ENCODE measurements around the gene BDP1. TPM values are rescaled to one million over a fixed set of nuclear protein-coding genes. Genes with fewer than 3 reads are reported as not detected.
"Not testable (repeated sequence)": the region's sequence is repeated elsewhere in the genome, so short reads cannot be mapped to it uniquely, and the experiment has no call there.

Gene BDP1
- polyA plus RNA-seq (ENCODE audit: insufficient read length in 3 of 3) = 10 to 100 TPM; 38.6 to 44.6 (median 42.2) TPM
- long read RNA-seq, donor 1 = 0 reads
- long read RNA-seq, donor 2 = 0 reads
- long read RNA-seq, donor 3, partial matches to known transcripts = 23 of 26 reads
- long read RNA-seq, donor 3, other reads (novel, unspliced or antisense) = 0 of 26 reads
- long read RNA-seq, donor 4, transcript BDP1-203 (6 exons, 3,403 nt) = major isoform, 6 of 22 reads
- long read RNA-seq, donor 4, partial matches to known transcripts = 16 of 22 reads
- long read RNA-seq, donor 4, other reads (novel, unspliced or antisense) = 0 of 22 reads
- long read RNA-seq, donor 5 = 0 reads
- long read RNA-seq, donor 6, partial matches to known transcripts = 0 of 3 reads
- long read RNA-seq, donor 6, other reads (novel, unspliced or antisense) = 0 of 3 reads
- long read RNA-seq, donor 7, partial matches to known transcripts = 6 of 9 reads
- long read RNA-seq, donor 7, other reads (novel, unspliced or antisense) = 0 of 9 reads
- long read RNA-seq, donor 8 = 0 reads
- long read RNA-seq, donor 9, transcript BDP1-203 (6 exons, 3,403 nt) = major isoform, 8 of 8 reads
- long read RNA-seq, donor 9, partial matches to known transcripts = 0 of 8 reads
- long read RNA-seq, donor 9, other reads (novel, unspliced or antisense) = 0 of 8 reads
- long read RNA-seq, donor 10, partial matches to known transcripts = 0 of 1 reads
- long read RNA-seq, donor 10, other reads (novel, unspliced or antisense) = 0 of 1 reads
- long read RNA-seq, donor 11, partial matches to known transcripts = 0 of 2 reads
- long read RNA-seq, donor 11, other reads (novel, unspliced or antisense) = 0 of 2 reads
- long read RNA-seq, donor 12 = 0 reads
- long read RNA-seq, donor 13 = 0 reads
- long read RNA-seq, donor 14, partial matches to known transcripts = 0 of 1 reads
- long read RNA-seq, donor 14, other reads (novel, unspliced or antisense) = 0 of 1 reads
- long read RNA-seq, donor 15, transcript BDP1-203 (6 exons, 3,403 nt) = major isoform, 5 of 5 reads
- long read RNA-seq, donor 15, partial matches to known transcripts = 0 of 5 reads
- long read RNA-seq, donor 15, other reads (novel, unspliced or antisense) = 0 of 5 reads
- long read RNA-seq, donor 16, transcript BDP1-203 (6 exons, 3,403 nt) = major isoform, 19 of 54 reads
- long read RNA-seq, donor 16, partial matches to known transcripts = 35 of 54 reads
- long read RNA-seq, donor 16, other reads (novel, unspliced or antisense) = 0 of 54 reads

GRCh38 chr5:71455427-71456361, at the start of gene BDP1:
TSS of gene BDP1 (plus strand) at chr5:71455651. CDS start at chr5:71455878, 227 bp downstream.
- DNase-seq (ENCODE audit: extremely low read depth in 1 of 11, low read depth in 9 of 11, low spot score in 4 of 11) = peak; percentile 90 to 97 (median 96)

DNA sequence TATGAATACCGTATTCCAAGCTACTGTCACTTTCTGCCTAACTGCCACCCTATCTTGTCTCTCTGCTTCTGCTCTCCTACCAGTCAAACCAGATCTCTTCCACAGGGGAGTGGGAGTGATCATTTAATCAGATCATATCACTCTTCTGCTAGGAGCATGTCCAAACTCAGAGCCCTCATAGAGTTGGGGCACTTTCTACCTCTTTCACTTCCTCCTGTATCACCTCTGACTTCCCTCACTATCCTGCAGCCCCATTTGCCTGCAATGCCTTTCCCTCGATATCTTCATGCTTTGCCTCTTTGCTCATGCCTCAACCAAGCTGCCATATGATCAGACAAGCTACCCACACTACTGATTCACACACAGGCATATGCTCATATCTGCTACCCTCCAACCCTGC, 45.4 kb upstream of the BDP1 start:
- not testable (repeated sequence) for DNase-seq (ENCODE audit: extremely low read depth in 1 of 11, low read depth in 9 of 11, low spot score in 4 of 11)

DNA sequence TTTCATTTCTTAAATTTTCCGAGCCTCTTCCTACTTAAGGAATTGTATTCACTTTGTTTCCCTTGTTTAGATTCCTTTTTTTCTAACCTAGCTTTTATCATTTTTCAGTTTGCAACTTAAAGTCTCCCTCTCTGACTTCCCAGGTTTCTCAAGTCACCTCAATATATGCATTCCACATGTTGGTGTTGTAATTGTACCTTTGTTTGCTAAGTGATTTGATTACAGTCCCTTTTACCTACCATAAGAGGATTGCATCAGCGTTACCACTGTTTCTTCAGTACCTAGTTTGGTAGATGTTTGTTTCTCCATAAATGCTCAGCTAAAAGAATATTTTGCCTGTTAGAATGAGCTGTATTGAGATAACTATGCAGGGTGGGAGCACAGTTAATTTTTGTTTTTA, 39.8 kb upstream of the BDP1 start:
- not testable (repeated sequence) for DNase-seq (ENCODE audit: extremely low read depth in 1 of 11, low read depth in 9 of 11, low spot score in 4 of 11)

GRCh38 chr5:71418026-71418425, 37.4 kb upstream of the BDP1 start:
- not testable (repeated sequence) for DNase-seq (ENCODE audit: extremely low read depth in 1 of 11, low read depth in 9 of 11, low spot score in 4 of 11)

GRCh38 chr5:71421278-71421677, 34.2 kb upstream of the BDP1 start:
- DNase-seq (ENCODE audit: extremely low read depth in 1 of 11, low read depth in 9 of 11, low spot score in 4 of 11) = not testable (repeated sequence)

DNA sequence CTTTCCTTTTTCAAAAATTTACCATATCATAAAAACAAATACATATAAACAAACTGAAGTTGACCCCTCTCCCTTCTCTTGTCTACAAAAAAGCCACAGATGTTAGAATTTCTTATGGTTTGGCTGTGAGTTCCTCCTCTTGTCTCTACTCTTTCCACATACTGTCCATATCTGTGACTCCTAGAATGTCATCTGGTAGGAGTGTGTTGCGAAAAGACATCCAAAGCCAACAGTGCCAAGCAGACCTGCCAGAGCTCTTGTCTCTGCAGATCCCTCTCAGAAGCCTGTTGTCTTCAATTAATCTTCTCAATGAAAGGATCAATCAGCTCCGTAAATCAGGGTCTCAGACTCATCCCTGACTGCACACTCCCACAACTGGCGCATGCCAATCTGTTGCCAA, 31.6 kb upstream of the BDP1 start:
- not testable (repeated sequence) for DNase-seq (ENCODE audit: extremely low read depth in 1 of 11, low read depth in 9 of 11, low spot score in 4 of 11)

GRCh38 chr5:71426686-71427474, 28.6 kb upstream of the BDP1 start:
- DNase-seq (ENCODE audit: extremely low read depth in 1 of 11, low read depth in 9 of 11, low spot score in 4 of 11) = not testable (repeated sequence)

DNA sequence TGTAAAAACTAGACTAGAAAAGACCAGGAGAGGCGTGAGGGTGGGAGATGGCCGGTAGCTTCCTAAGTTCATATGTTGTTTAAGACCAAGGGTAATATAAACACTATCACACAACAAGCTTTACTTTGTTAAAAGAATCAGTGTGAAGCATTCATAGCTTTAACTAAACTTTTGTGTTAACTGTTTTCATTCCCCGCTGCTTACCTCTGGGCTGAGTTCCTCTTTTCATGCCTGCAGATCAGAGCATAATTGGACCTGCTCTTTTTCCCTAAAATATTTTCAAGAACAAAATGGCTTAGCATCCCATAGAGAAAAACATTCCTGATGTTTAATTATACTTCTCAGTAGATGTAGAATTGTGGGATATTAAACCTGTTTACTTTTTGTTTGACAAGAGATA, 23.0 kb upstream of the BDP1 start:
- DNase-seq (ENCODE audit: extremely low read depth in 1 of 11, low read depth in 9 of 11, low spot score in 4 of 11) = not testable (repeated sequence)

- DNase-seq (ENCODE audit: extremely low read depth in 1 of 11, low read depth in 9 of 11, low spot score in 4 of 11) = not testable (repeated sequence)
Measured at GRCh38 chr5:71434825-71435224, 20.6 kb upstream of the BDP1 start.

GRCh38 chr5:71441564-71441963, 13.9 kb upstream of the BDP1 start:
- not testable (repeated sequence) for DNase-seq (ENCODE audit: extremely low read depth in 1 of 11, low read depth in 9 of 11, low spot score in 4 of 11)

- not testable (repeated sequence) for DNase-seq (ENCODE audit: extremely low read depth in 1 of 11, low read depth in 9 of 11, low spot score in 4 of 11)
Measured at GRCh38 chr5:71443891-71444290, 11.6 kb upstream of the BDP1 start.

DNA sequence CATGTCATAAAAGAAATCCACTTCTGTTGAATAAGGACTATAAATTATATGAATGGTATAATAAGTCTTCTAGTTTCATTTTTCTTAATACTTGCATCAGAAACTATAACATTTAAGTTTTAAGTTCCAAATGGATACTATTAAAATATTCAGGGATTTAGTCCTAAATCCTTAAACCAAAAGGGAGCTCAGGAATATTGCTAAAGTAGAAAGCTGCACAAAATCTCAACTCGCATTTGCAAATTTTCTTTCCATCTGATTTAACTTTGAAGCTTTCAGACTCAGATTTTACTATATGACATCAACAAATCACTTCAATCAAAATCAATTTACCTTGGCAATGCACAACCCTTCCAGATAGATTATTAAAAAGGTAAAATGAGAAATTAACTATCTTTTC, 10.4 kb upstream of the BDP1 start:
- DNase-seq (ENCODE audit: extremely low read depth in 1 of 11, low read depth in 9 of 11, low spot score in 4 of 11) = not testable (repeated sequence)

DNA sequence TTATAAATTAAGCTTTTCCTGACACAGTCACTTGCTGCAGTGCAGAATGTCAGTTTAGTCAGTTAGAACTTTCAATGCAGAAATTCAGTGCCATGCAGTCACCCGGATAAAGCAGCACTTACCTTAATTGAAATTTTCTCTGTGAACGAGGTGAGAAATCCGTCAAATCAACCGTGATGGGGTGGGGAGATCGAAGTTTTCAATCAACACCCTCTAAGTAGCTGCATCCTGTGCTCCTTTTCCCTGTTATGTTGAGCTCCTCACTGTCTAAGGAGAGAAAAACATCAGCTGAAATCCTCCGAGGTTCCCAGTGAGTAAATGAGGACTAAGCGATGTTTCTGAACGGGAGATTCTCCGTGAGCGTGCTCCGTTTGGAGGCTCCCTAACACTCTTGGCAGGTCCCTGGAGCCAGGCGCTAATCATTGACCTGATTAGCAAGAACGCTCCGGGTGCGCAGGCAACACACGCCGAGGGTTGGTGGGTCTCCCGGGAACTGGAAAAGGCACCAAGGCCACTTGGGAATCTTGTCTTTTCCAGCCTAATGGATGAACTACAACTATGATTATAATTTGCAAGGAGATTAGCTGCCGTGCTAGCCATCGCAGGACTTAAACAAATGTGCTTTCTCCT, 9.8 kb upstream of the BDP1 start:
- DNase-seq (ENCODE audit: extremely low read depth in 1 of 11, low read depth in 9 of 11, low spot score in 4 of 11) = not testable (repeated sequence)

DNA sequence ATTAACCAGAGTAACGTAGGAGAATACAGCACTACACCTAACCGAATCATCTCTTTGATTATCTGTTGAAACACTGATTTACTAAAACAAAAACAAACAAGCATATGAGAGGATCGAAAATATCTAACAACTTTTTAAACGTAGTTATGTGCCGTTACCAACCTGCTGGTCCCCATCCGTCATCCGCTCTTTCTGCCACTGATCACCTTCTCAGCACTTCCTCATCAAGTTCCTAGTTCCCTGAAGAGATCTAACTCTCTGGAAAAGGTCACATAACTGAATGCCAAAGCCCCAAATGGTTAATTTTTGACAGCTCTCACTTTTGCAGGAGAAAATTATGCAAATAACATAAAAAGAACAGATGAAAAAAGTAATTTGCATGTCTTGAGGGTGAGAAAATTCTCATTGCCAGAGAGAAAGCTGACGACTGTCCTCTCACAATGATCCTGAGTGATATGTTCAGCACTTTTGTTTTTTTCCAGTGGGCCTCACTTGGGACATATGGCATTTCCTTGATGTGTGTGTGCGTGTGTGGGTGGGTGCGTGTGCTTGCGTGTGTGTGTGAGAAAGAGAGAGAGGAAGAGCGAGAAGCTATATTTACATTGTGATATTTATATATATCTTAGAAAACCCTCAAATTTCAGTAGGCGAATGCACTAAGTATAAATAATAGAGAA, 8.8 kb upstream of the BDP1 start:
- DNase-seq (ENCODE audit: extremely low read depth in 1 of 11, low read depth in 9 of 11, low spot score in 4 of 11) = not testable (repeated sequence)

DNA sequence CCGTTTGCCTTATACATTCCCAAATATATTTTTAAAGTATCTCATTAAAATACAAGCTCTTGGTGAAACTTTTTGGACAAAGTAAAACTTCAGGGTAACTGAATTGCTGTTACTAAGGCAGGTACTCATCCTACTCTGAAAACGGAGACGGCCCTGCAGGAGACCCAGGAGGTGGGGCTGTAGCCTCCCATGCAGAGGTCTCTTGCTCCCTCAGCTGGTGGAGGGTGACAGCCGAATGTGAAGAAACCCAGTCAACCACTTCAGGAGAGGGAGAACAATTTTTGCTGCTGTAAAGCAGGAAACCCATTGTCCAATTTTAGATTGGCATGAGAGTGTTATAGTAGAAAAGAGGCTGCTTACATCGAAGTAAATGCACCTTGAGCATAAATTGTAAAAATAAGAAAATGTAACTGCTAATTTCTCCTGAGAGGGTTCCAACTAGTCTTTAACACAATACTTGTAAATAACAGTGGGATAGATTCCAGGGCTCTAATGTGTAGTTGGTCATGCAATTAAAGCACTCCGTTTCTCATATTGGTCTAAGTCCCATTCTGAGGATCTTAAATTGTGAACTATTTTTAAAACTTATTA, 8.1 kb upstream of the BDP1 start:
- DNase-seq (ENCODE audit: extremely low read depth in 1 of 11, low read depth in 9 of 11, low spot score in 4 of 11) = not testable (repeated sequence)

DNA sequence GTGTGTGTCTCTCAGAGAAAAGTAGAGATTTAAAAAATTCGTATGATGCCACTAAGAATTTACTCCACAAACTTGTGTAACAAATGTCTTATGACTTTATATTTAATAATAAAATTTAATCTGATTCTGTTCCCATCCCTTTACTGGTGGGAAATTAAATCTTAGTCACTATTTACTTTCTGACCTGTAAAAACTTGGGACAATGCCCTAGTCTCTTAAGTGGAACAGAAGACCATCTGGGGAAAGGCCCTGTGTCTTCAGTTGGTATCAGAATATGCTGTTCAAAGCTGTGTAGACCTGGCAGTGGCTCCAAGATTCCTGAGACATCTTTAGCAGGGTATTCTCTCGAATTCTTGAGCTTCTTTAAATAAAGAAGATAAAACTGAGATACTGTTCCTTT, 2.6 kb upstream of the BDP1 start:
- DNase-seq (ENCODE audit: extremely low read depth in 1 of 11, low read depth in 9 of 11, low spot score in 4 of 11) = no peak
